ENCODE measurements around the gene HDHD5.

Gene HDHD5

DNA sequence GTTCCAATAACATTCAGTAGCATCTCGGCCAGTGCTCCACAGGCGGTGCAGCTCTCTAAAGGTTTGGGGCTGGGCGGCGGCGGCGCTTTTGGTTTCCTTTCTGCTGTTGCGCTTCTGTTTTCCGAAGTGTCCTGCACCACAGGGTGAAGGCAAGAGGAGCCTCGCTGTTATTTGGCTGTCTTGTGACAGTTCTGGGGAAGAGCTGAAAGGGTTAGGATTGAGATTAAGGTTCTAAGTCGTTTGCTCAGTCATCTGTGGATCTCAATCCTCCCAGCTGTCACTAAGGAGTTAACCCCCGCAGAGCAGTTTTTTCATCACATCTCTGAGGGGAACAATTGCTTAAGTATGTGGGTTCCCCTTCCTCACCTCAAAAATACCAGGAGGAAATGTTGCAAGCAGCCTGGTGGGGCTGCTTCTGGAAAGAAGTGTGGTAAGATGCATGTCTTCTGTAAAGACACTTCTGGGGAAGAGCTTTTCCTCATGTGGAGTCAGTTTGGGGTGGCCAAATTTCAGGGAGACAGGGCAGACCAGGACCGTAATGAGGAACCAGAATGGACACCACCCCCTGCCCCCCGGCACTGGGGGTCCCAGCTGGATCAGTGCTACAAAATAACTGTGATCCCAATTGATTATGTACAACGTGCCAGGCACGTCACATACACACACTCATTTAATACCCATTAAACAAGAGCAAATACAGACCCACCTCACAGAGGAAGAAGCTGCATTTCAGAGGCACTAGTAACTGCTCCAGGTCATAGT, 52.1 kb downstream of the HDHD5 start:
- 0 out of 2 replicates have a peak, but pooled peaks cover 5% of the 10 kb centered on the region for H4K20me1 ChIP-seq (ENCODE audit: insufficient read depth, low read length)
- no peak overlapping the region for H2AFZ ChIP-seq (ENCODE audit: low read depth, low read length)
- no peak overlapping the region for H3K27ac ChIP-seq (ENCODE audit: low read length)
- H3K4me2 ChIP-seq (ENCODE audit: low read length) = no peak overlapping the region
- no peak overlapping the region for H3K9ac ChIP-seq (ENCODE audit: low read length)
- no peaks in the 10 kb centered on the region for H3K27me3 ChIP-seq (ENCODE audit: low read depth, low read length)
- H3K9me3 ChIP-seq (ENCODE audit: insufficient read depth, low read length) = no peaks in the 10 kb centered on the region
- no peak for TF ChIP-seq EZH2phosphoT487 (IDR thresholded peaks at IDR 0.05; ENCODE audit: low read depth)
- H3K4me3 ChIP-seq (ENCODE audit: low read length) = no peak overlapping the region
- peaks cover 32% of the 10 kb centered on the region for H3K36me3 ChIP-seq (replicated peaks; ENCODE audit: low read depth, low read length)
- H3K4me1 ChIP-seq (ENCODE audit: low read length) = no peaks in the 10 kb centered on the region
- no peaks in the 10 kb centered on the region for H3K79me2 ChIP-seq (ENCODE audit: low read length)

DNA sequence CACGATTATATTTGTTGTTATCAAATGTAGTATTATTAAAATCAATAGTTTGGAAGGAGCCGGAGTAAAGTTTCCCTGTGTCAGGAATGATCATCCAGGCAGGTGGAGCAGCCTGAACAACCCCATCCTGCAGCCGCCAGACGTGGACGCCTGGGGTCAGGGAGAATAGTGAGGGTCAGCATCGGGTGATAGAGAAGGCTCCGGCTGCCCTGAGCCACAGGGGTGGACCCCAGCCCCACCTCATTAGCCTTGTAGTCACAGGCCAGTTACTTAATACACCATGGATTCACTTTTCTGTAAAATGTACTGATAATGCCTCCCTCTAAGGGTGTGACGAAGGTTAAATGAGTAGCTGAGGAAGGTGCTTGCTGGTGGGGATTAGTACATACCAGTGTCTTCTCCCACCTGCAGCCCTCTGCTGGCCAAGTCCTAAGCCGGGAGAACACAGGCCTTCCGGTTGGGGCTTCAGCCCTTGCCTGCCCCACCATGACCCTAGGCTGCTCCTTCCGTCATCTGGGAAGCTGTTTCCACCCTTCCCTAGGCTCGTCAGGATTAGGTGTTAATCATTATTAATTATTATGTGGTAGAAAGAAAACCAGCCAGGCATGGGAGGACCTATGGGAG, 52.8 kb downstream of the HDHD5 start:
- 0 out of 2 replicates have a peak, but pooled peaks cover 5% of the 10 kb centered on the region for H4K20me1 ChIP-seq (ENCODE audit: insufficient read depth, low read length)
- no peak overlapping the region for H2AFZ ChIP-seq (ENCODE audit: low read depth, low read length)
- H3K4me1 ChIP-seq (ENCODE audit: low read length) = no peaks in the 10 kb centered on the region
- no peaks in the 10 kb centered on the region for H3K27me3 ChIP-seq (ENCODE audit: low read depth, low read length)
- H3K9ac ChIP-seq (ENCODE audit: low read length) = no peak overlapping the region
- no peak overlapping the region for H3K27ac ChIP-seq (ENCODE audit: low read length)
- no peak overlapping the region for H3K4me2 ChIP-seq (ENCODE audit: low read length)
- H3K9me3 ChIP-seq (ENCODE audit: insufficient read depth, low read length) = no peaks in the 10 kb centered on the region
- no peak overlapping the region for H3K4me3 ChIP-seq (ENCODE audit: low read length)
- H3K36me3 ChIP-seq (replicated peaks; ENCODE audit: low read depth, low read length) = peaks cover 38% of the 10 kb centered on the region
- no peaks in the 10 kb centered on the region for H3K79me2 ChIP-seq (ENCODE audit: low read length)
- TF ChIP-seq, protein P1, sequence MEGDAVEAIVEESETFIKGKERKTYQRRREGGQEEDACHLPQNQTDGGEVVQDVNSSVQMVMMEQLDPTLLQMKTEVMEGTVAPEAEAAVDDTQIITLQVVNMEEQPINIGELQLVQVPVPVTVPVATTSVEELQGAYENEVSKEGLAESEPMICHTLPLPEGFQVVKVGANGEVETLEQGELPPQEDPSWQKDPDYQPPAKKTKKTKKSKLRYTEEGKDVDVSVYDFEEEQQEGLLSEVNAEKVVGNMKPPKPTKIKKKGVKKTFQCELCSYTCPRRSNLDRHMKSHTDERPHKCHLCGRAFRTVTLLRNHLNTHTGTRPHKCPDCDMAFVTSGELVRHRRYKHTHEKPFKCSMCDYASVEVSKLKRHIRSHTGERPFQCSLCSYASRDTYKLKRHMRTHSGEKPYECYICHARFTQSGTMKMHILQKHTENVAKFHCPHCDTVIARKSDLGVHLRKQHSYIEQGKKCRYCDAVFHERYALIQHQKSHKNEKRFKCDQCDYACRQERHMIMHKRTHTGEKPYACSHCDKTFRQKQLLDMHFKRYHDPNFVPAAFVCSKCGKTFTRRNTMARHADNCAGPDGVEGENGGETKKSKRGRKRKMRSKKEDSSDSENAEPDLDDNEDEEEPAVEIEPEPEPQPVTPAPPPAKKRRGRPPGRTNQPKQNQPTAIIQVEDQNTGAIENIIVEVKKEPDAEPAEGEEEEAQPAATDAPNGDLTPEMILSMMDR (IDR thresholded peaks at IDR 0.05; ENCODE audit: low read depth, low read length) = no peak
- no peak for TF ChIP-seq EZH2phosphoT487 (IDR thresholded peaks at IDR 0.05; ENCODE audit: low read depth)

DNA sequence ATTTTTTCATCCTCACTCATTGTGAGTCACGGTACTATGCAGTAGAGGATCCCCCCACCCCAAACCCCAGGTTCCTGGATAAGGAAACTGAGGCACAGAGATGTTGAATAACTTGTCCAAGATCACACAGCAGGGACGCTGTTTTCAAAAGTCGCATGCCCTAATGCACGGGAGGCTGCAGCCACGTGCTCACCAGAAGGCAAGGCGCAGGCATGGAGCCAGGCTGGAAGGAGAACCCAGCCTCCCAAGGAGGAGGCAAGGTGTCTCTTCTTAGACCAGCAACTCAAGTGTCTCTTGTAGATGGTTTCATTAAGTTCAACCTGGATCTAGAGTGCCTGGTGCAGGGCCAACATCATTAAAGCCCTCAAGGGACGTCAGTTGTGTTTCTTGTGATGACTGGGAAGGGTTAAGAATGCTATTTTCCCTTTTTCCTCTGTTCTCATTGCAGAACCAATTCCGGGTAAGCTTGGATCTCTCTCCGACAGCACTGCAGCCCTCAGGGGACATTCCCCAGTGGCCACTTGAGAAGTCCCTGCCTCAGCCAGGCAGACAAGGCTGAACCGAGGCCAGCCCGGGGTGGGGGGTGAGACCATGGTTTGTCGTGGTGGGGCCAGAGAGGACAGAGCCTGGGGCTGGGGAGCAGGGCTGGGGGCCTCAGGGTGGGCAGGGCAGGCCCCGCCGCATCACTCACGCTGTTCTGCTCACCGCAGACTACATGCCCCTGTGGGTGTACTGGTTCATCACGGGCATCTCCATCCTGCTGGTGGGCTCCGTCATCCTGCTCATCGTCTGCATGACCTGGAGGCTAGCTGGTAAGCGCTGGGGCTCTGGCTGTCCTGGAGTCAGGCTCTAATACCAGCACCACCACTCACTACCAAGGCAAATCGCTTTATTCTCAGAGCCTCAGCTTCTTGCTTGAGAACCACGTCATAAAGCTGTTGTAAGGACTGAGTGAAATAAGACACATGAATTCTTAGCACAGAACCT, 53.6 kb downstream of the HDHD5 start:
- Histone ChIP-seq H3K9ac (ENCODE audit: low read length) (no peak overlapping the region), H3K27ac (ENCODE audit: low read length) (no peak overlapping the region), H3K4me1 (ENCODE audit: low read length) (no peaks in the 10 kb centered on the region), H3K4me2 (ENCODE audit: low read length) (no peak overlapping the region), H2AFZ (ENCODE audit: low read depth, low read length) (no peak overlapping the region), H4K20me1 (ENCODE audit: insufficient read depth, low read length) (0 out of 2 replicates have a peak, but pooled peaks cover 5% of the 10 kb centered on the region), H3K36me3 (replicated peaks; ENCODE audit: low read depth, low read length) (peaks cover 39% of the 10 kb centered on the region), H3K4me3 (ENCODE audit: low read length) (no peak overlapping the region), H3K9me3 (ENCODE audit: insufficient read depth, low read length) (no peaks in the 10 kb centered on the region), H3K27me3 (ENCODE audit: low read depth, low read length) (no peaks in the 10 kb centered on the region), H3K79me2 (ENCODE audit: low read length) (no peaks in the 10 kb centered on the region)
- no peak for TF ChIP-seq EZH2phosphoT487 (IDR thresholded peaks at IDR 0.05; ENCODE audit: low read depth)
- TF ChIP-seq, protein P1 (IDR thresholded peaks at IDR 0.05; ENCODE audit: low read depth, low read length) = no peak

DNA sequence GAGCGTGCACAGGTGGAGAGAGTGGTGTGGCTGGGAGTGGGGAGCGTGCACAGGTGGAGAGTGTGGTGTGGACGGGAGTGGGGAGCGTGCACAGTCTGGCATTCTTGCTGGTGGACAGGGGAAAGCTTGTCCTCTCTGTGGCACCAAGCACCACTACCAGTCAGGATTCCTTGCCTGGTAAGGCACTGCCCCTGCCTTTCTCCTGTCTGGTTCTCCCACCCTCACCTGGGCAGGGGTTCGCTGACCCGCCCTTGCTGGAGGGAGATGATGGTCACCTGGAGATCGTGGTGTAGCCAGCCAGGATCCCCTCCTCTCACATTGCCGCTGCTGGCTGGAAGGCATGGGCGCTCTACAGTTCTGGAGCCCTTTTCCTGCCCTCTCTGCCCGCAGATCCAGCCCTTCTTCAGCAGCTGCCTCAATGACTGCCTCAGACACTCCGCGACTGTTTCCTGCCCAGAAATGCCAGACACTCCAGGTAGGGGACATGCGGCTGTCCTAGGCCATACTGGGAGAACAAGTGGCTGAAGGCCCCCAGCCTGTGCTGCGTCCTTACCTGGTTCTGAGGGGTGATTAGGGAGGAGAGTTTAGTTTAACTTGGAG, 54.6 kb downstream of the HDHD5 start:
- H3K9me3 ChIP-seq (ENCODE audit: insufficient read depth, low read length) = no peaks in the 10 kb centered on the region
- H3K27ac ChIP-seq (ENCODE audit: low read length) = no peak overlapping the region
- H3K4me1 ChIP-seq (ENCODE audit: low read length) = no peaks in the 10 kb centered on the region
- no peaks in the 10 kb centered on the region for H3K79me2 ChIP-seq (ENCODE audit: low read length)
- H3K36me3 ChIP-seq (replicated peaks; ENCODE audit: low read depth, low read length) = peaks cover 42% of the 10 kb centered on the region
- no peak overlapping the region for H3K4me3 ChIP-seq (ENCODE audit: low read length)
- no peaks in the 10 kb centered on the region for H3K27me3 ChIP-seq (ENCODE audit: low read depth, low read length)
- TF ChIP-seq EZH2phosphoT487 (IDR thresholded peaks at IDR 0.05; ENCODE audit: low read depth) = no peak
- TF ChIP-seq, protein P1 (IDR thresholded peaks at IDR 0.05; ENCODE audit: low read depth, low read length) = no peak
- H4K20me1 ChIP-seq (ENCODE audit: insufficient read depth, low read length) = 0 out of 2 replicates have a peak, but pooled peaks cover 5% of the 10 kb centered on the region
- H3K4me2 ChIP-seq (ENCODE audit: low read length) = no peak overlapping the region
- no peak overlapping the region for H3K9ac ChIP-seq (ENCODE audit: low read length)
- H2AFZ ChIP-seq (ENCODE audit: low read depth, low read length) = no peak overlapping the region
